Measurements from ENCODE around the gene RPL27.

Gene RPL27

DNA sequence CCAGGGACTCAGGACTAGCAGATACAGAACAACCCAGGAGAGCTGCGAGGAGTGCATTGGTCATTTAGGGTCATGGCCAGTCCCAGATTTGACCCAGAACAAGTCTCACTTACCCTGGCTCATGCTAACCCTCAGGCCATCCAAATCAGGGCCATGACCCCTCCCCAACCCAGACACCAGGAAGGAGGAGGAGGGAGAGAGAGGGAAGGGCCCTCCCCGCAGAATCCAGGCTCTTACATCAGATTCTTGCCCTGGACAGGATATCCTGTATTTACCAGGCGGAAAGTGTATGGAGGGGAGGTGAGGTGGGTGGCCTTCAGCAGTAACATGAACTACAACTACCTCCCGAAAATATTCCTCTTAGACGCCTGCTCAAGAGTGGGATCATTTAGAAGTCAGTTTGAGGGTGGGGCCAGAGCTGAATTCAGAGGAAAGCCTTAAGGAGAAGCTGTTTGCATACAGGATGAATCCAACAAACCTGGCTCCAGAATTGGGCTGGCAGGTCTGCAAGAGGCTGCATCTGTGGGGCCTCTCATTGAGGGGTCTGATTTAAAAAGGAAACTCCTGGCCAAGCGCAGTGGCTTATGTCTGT lies 21.9 kb downstream of the RPL27 start:
- FAIRE-seq (no peak), DNase-seq (ENCODE audit: insufficient read length, low spot score) (no peak)

- FAIRE-seq (peak; percentile 91), DNase-seq (ENCODE audit: insufficient read length, low spot score) (peak; percentile 91)
Measured at GRCh38 chr17:43020789-43021740, 22.8 kb downstream of the RPL27 start.

GRCh38 chr17:43021741-43022512 lies 23.7 kb downstream of the RPL27 start, which contains the start of gene VAT1:
Gene VAT1, minus strand, starts transcription at chr17:43022385. Its CDS starts 63 bp downstream, at chr17:43022322.
- DNase-seq (ENCODE audit: insufficient read length, low spot score) (peak; percentile 89), FAIRE-seq (peak; percentile 86)

DNA sequence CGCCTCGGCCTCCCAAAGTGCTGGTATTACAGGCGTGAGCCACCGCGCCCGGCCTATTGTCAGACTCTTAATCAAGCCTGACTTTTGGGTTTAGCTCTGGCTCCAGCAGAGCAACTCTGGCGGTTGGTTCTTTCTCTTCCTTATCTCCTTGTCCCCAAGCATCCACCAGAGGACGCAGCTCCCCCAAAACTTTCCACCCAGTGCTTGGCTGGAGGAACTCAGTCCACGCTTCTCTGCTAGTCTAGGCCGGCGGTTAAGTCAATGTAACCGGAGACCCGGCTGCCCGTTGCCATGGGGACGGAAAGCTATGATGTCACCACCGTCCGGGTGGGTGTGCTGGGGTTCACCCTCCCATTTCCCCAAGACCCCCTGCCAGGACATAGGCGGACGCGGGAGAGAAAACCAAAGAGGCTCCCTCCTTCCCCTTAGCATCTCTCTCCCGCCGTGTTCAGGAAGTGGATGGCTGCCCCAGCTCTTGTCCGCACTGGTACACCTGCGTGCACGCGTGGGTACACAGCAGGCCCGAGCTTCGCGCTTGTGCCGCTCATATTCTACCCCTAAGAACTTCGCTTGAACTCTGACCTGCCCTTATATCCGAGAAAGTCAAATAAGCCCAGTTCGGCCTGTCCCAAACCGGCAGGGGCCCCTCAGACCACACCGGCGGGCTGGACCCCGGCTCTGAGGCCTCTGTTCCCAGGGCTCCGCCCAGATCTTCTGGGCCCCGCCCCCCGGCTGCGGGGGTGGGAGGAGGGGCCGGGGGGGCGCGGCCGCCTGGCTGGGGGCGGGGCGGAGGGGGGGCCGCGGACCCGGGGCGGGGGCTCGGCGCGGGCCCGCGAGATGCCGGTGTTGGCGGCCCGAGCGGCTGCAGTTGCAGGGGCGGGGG lies 26.4 kb downstream of the RPL27 start, which contains the start of gene RND2:
RND2 (plus strand) TSS at position 825 of the 883 bp plus-strand sequence. CDS start 117 bp downstream, outside the sequence.
- DNase-seq (ENCODE audit: insufficient read length, low spot score) (peak; percentile 99), FAIRE-seq (peak; percentile 94)

DNA sequence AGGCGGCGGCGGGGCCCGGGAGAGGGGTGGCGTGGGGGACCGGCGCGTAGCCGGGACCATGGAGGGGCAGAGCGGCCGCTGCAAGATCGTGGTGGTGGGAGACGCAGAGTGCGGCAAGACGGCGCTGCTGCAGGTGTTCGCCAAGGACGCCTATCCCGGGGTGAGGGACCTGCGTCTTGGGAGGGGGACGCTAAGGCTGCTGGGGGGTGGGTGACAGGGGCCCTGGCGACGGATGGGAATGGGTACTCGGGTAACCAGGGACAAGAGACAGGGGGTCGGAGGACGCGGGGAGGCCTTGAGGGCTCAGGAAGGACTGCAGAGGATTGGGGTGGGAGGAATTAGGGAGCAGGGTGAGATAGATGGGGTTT lies 27.1 kb downstream of the RPL27 start:
- DNase-seq (ENCODE audit: insufficient read length, low spot score) (peak; percentile 33), FAIRE-seq (peak; percentile 69)

- peak; percentile 35 for DNase-seq (ENCODE audit: insufficient read length, low spot score)
- FAIRE-seq: peak; percentile 23
Measured at GRCh38 chr17:43025766-43026537, 27.7 kb downstream of the RPL27 start.

- no peak for FAIRE-seq
Measured at GRCh38 chr17:43026595-43026994, 28.4 kb downstream of the RPL27 start.

GRCh38 chr17:43027091-43028032 lies 29.1 kb downstream of the RPL27 start:
- DNase-seq (ENCODE audit: insufficient read length, low spot score) (no peak), FAIRE-seq (no peak)

More at GRCh38 chr17:43026595-43026994, 28.4 kb downstream of the RPL27 start:
- no peak for DNase-seq (ENCODE audit: insufficient read length, low spot score)

- DNase-seq (ENCODE audit: insufficient read length, low spot score): no peak
- FAIRE-seq: peak; percentile 62
Measured at GRCh38 chr17:43028221-43028861, 30.1 kb downstream of the RPL27 start.

- FAIRE-seq (peak; percentile 65), DNase-seq (ENCODE audit: insufficient read length, low spot score) (no peak)
Measured at GRCh38 chr17:43030137-43030767, 32.0 kb downstream of the RPL27 start.

GRCh38 chr17:43031666-43032065 lies 33.4 kb downstream of the RPL27 start:
- DNase-seq (ENCODE audit: insufficient read length, low spot score): no peak
- no peak for FAIRE-seq

- FAIRE-seq (no peak), DNase-seq (ENCODE audit: insufficient read length, low spot score) (no peak)
Measured at GRCh38 chr17:43033948-43034881, 36.0 kb downstream of the RPL27 start.

DNA sequence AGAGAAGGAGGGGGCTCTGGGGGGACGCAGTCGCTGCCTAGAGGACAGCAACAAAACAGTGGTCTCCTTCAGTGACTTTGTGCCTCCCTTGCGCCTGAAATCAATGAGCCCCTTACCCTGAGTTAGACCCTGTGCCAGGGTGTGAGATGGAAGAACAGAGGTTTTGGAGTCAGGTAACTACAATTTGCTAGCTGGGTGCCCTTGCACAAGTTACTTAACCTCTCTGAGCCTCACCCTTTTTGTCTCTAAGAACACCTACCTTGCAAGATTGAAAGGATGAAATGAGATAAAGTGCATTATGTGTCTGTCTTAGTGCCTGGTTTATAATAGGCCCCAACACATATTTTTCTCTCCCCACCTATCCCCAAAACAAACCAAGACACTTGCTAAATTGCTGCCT lies 36.7 kb downstream of the RPL27 start:
- no peak for FAIRE-seq

DNA sequence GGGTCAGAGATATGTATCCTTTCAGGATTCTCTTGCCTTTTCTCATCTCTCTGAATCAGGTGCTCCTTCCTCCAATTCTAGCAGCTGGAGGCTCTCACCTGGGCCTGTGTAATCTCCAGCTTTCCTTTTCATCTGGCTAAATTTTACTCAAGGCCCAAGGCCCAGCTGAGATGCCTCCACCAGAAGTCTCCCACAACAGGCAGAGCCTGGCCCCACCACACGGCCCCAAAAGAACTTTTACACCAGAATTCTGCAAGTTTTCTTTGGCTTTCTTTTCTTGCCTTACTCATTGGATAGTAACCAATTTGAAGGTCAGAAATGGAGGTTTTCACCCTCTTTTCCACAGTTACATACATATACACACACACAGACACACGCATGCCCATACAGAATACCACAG lies 41.4 kb downstream of the RPL27 start:
- no peak for FAIRE-seq
- DNase-seq (ENCODE audit: insufficient read length, low spot score): no peak

More for the DNA sequence above, 36.7 kb downstream of the RPL27 start:
- no peak for DNase-seq (ENCODE audit: insufficient read length, low spot score)

DNA sequence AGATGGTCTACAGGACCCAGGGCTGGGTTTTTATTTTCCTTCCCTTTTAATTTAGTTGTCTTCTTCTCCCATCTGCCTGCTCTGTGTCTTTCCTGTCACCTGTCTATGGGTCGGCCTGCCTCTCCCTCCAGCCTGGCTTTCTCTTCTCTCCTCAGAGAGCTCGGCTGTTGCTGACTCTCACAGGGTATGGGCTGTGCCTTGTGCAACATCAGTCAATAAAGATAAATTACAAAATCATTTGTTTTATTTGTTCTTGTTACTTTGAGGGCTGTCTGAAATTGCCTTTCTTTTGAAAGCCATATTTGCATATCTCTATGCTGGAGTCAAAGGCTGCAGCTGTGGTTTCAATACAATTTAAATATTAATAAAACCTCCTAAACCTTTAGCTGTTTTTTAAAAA lies 42.4 kb downstream of the RPL27 start:
- DNase-seq (ENCODE audit: insufficient read length, low spot score): no peak
- FAIRE-seq: no peak

DNA sequence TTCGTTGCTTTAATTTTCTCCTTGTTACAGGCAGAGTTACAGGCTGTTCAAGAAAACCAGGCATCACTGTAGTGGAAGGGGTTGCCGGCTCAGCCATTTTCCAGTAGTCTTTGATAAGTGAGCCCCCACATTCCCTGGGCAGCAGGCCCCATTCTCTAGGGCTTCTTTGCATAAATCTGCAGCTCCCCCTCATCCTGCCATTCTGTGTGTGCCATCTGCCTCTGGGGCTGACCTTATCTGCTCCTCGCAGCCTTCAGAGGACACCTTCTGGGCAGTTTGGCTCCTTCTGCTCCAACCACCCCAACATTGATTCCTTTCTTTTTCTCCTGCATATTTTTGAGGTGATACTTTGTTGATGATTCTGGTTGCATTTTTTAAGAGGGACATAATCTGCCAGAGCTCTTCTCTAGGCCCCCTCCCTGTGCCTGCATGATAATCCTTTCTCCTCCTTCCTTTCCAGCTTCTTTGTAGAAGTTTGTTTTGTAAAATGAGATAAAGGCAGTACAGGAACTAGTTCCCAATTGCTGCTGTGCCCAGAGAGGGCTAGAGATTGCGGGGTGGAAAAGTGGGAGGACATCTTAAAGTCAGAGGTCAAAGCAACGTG lies 43.9 kb downstream of the RPL27 start:
- DNase-seq (ENCODE audit: insufficient read length, low spot score) (no peak), FAIRE-seq (peak; percentile 77)

All from HTR-8/SVneo (cell line).